Transverse colon (tissue), 3 donors: ENCODE measurements around the gene BMS1.

Experiments used
- POLR2A ChIP-seq: fragments of 450-650 bp; IDR thresholded peaks from one replicate; pipeline ENCODE4 v1.6.1; 2016; ENCODE audit warnings: antibody characterized with exemption, mild to moderate bottlenecking, moderate library complexity
- POLR2AphosphoS5 ChIP-seq, 3 donors: sonication (generic); formaldehyde crosslinking; IDR thresholded peaks; one replicate each; pipeline ENCODE4 v1.6.1; 2016; ENCODE audit warnings: antibody characterized with exemption in 3 of 3

- TF ChIP-seq POLR2AphosphoS5 (IDR thresholded peaks at IDR 0.05) (no peak), POLR2A (no peak)
Observed at GRCh38 chr10:42867571-42867970, 85.0 kb downstream of the BMS1 start.
